ENCODE measurements around the gene PLEKHH3. TPM values are rescaled to one million over a fixed set of nuclear protein-coding genes. Genes with fewer than 3 reads are reported as not detected.

The PLEKHH3 gene
- total RNA-seq, 1 experiment from 2014 or later: 66.3 TPM

GRCh38 chr17:42704490-42704836 lies 27.7 kb upstream of the PLEKHH3 start:
- Histone ChIP-seq H3K4me1 (ENCODE audit: control insufficient read depth in 1 of 2, insufficient read depth in 2 of 2, low read length in 2 of 2) (no peaks in the 10 kb centered on the region), H3K4me2 (ENCODE audit: low read length) (no peak overlapping the region), H3K4me3 (replicated peaks in 1 of 2; ENCODE audit: low read depth in 1 of 2, low read length in 2 of 2) (no peak overlapping the region), H3K27me3 (ENCODE audit: insufficient read depth, low read length) (no peaks in the 10 kb centered on the region), H3K27ac (ENCODE audit: low read depth, low read length) (no peak overlapping the region), H3K36me3 (ENCODE audit: control insufficient read depth in 1 of 2, insufficient read depth in 2 of 2, low read length in 2 of 2) (peaks cover 25 to 38% of the 10 kb centered on the region in 2 experiments), H3K9me3 (ENCODE audit: control insufficient read depth in 1 of 2, insufficient read depth in 1 of 2, low read depth in 1 of 2, low read length in 2 of 2) (no peaks in the 10 kb centered on the region), H3K9ac (ENCODE audit: low read length) (no peak overlapping the region), H4K20me1 (ENCODE audit: insufficient read depth) (no peaks in the 10 kb centered on the region), H3K9me2 (ENCODE audit: insufficient read depth) (no peaks in the 10 kb centered on the region), H2AFZ (ENCODE audit: low read depth, low read length, poor library complexity, severe bottlenecking) (no peak overlapping the region), H3K79me2 (ENCODE audit: insufficient read depth, low read length) (no peaks in the 10 kb centered on the region)
- ATAC-seq: no peak
- BruUV-seq (replicated peaks): no TSS peak
- intact Hi-C loops (cut with micrococcal nuclease): no loop called here
- no peak for DNase-seq (ENCODE audit: low read depth, low spot score)
- CTCF ChIA-PET: no interaction called here
- TF ChIP-seq SIN3A (IDR thresholded peaks at IDR 0.05; ENCODE audit: low read depth) (no peak), YY1 (IDR thresholded peaks at IDR 0.05; ENCODE audit: extremely low read depth, insufficient replicate concordance, low read depth, low read length) (no peak), JUND (IDR thresholded peaks at IDR 0.05) (no peak), EZH2phosphoT487 (IDR thresholded peaks at IDR 0.05; ENCODE audit: borderline replicate concordance) (no peak), ZNF274 (IDR thresholded peaks at IDR 0.05; ENCODE audit: low read depth, low read length) (no peak), SRF (IDR thresholded peaks at IDR 0.05; ENCODE audit: low read depth) (no peak), MAX (IDR thresholded peaks at IDR 0.05) (no peak), CTCF (IDR thresholded peaks at IDR 0.05 in 2 of 3, conservative IDR thresholded peaks at IDR 0.05 in 1 of 3; ENCODE audit: borderline replicate concordance in 1 of 3, insufficient read depth in 1 of 3, low read depth in 2 of 3, low read length in 2 of 3) (no peak), RAD21 (IDR thresholded peaks at IDR 0.05; ENCODE audit: low read depth) (no peak), CBX3 (IDR thresholded peaks at IDR 0.05; ENCODE audit: low read depth) (no peak)
- POLR2A ChIA-PET: no interaction called here
- RAD21 ChIA-PET (ENCODE audit: low non-redundant PET in 1 of 2, low total read pairs in 2 of 2, uncharacterized antibody in 2 of 2, unreplicated experiment in 2 of 2): no interaction called here

Measured in HCT116 (cell line).